ENCODE results near the gene LIME1. TPM values are rescaled to one million over a fixed set of nuclear protein-coding genes. Genes with fewer than 3 reads are reported as not detected.

The LIME1 gene
- total RNA-seq, 1 experiment from 2014 or later: 27.4 TPM

- TF ChIP-seq REST (IDR thresholded peaks at IDR 0.05; ENCODE audit: low read depth) (no peak), CBX3 (IDR thresholded peaks at IDR 0.05; ENCODE audit: low read depth) (no peak), CEBPB (IDR thresholded peaks at IDR 0.05; ENCODE audit: low read depth) (no peak), JUND (IDR thresholded peaks at IDR 0.05) (no peak), SP1 (IDR thresholded peaks at IDR 0.05; ENCODE audit: low read depth) (no peak)
- TF ChIP-seq, protein P1, sequence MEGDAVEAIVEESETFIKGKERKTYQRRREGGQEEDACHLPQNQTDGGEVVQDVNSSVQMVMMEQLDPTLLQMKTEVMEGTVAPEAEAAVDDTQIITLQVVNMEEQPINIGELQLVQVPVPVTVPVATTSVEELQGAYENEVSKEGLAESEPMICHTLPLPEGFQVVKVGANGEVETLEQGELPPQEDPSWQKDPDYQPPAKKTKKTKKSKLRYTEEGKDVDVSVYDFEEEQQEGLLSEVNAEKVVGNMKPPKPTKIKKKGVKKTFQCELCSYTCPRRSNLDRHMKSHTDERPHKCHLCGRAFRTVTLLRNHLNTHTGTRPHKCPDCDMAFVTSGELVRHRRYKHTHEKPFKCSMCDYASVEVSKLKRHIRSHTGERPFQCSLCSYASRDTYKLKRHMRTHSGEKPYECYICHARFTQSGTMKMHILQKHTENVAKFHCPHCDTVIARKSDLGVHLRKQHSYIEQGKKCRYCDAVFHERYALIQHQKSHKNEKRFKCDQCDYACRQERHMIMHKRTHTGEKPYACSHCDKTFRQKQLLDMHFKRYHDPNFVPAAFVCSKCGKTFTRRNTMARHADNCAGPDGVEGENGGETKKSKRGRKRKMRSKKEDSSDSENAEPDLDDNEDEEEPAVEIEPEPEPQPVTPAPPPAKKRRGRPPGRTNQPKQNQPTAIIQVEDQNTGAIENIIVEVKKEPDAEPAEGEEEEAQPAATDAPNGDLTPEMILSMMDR (IDR thresholded peaks at IDR 0.05 in 2 of 3, conservative IDR thresholded peaks at IDR 0.05 in 1 of 3; ENCODE audit: borderline replicate concordance in 1 of 3, insufficient read depth in 1 of 3, low read depth in 2 of 3, low read length in 2 of 3): no peak
These were observed 2.1 kb upstream of the LIME1 start (continued) for GRCh38 chr20:63734111-63734945.
